Esophagus muscularis mucosa (tissue), 4 donors: ENCODE results near the gene COL26A1. TPM values are rescaled to one million over a fixed set of nuclear protein-coding genes. Genes with fewer than 3 reads are reported as not detected.

Experiments
- DNase-seq: peaks from one replicate; pipeline ENCODE4 v3.0.0-alpha.2; 2017; ENCODE audit errors: extremely low spot score
- H3K27ac ChIP-seq, 4 donors: fragments of 200-600 bp; sonication (generic); replicated peaks in 1 of 4; 1 replicate in 3 of 4; 2 replicates in 1 of 4; pipeline ENCODE4 v1.5.1; 2016 to 2019; ENCODE audit warnings: mild to moderate bottlenecking in 1 of 4
- H3K27me3 ChIP-seq, 4 donors: fragments of 200-600 bp; sonication (generic); one replicate each; pipeline versions ENCODE4 v1.5.1 to v1.6.0; 2016 to 2019
- H3K36me3 ChIP-seq, 4 donors: fragments of 200-600 bp; sonication (generic); one replicate each; pipeline ENCODE4 v1.5.1; 2016 to 2019
- H3K4me1 ChIP-seq, 4 donors: fragments of 200-600 bp; sonication (generic); one replicate each; pipeline ENCODE4 v1.5.1; 2016 to 2019
- H3K4me3 ChIP-seq, 4 donors: fragments of 200-600 bp; sonication (generic); 1 replicate in 2 of 4; 2 replicates in 2 of 4; pipeline ENCODE4 v1.5.1; 2016 to 2019; ENCODE audit warnings: mild to moderate bottlenecking in 4 of 4, moderate library complexity in 1 of 4
- H3K9me3 ChIP-seq, 4 donors: fragments of 200-600 bp; sonication (generic); 1 replicate in 3 of 4; 2 replicates in 1 of 4; pipeline ENCODE4 v1.5.1; 2016 to 2019
- CTCF ChIP-seq, 3 experiments: fragments of 200-600 bp in 2 of 3; fragments of 450-650 bp in 1 of 3; sonication (generic) in 2 of 3; IDR thresholded peaks; one replicate each; pipeline ENCODE4 v1.5.1; 2017 to 2019; ENCODE audit warnings: antibody characterized with exemption in 3 of 3, mild to moderate bottlenecking in 2 of 3, moderate library complexity in 1 of 3
- EP300 ChIP-seq: sonication (generic); formaldehyde crosslinking; IDR thresholded peaks from one replicate; pipeline ENCODE4 v1.6.1; 2017; ENCODE audit warnings: antibody characterized with exemption
- POLR2A ChIP-seq: fragments of 450-650 bp; IDR thresholded peaks from one replicate; pipeline ENCODE4 v1.6.1; 2017; ENCODE audit warnings: antibody characterized with exemption, moderate library complexity, mild to moderate bottlenecking, low read depth
- POLR2AphosphoS5 ChIP-seq, 2 donors: sonication (generic); formaldehyde crosslinking; IDR thresholded peaks; one replicate each; pipeline ENCODE4 v1.6.1; 2017; ENCODE audit warnings: antibody characterized with exemption in 2 of 2
- WGBS: methylation state at CpG from one replicate; pipeline ENCODE4 v1.1.5; 2018; 5-methylcytosine and 5-hydroxymethylcytosine counted together
- intact Hi-C: fragments of 100-400 bp; cut with DNase I; formaldehyde crosslinking; loops from one replicate; pipeline ENCODE4 v1.15.1; 2023
- total RNA-seq, 4 donors: library from RNA; depleted of rRNA; stranded (reverse); fragments of >200 nt; gene quantifications; one replicate each; pipeline versions ENCODE4 v1.1.0 to v1.2.1, GENCODE V29; 2016

The COL26A1 gene
- total RNA-seq, 4 donors from 2014 or later, result not detected

- intact Hi-C loops, result no loop called here
- Histone ChIP-seq H3K4me1 (no peaks in the 10 kb centered on the region), H3K36me3 (no peaks in the 10 kb centered on the region), H3K9me3 (no peaks in the 10 kb centered on the region), H3K27me3 (peaks cover 0 to 14% (median 0%) of the 10 kb centered on the region in 4 donors), H3K4me3 (no peak overlapping the region), H3K27ac (no peak overlapping the region)
- 84% methylated on average over 5 of the region's 5 CpGs for WGBS
- no peak for DNase-seq
- no peak for TF ChIP-seq POLR2AphosphoS5 (IDR thresholded peaks at IDR 0.05)
- no peak for TF ChIP-seq EP300
- TF ChIP-seq POLR2A, result no peak
- no peak for TF ChIP-seq CTCF (IDR thresholded peaks at IDR 0.05)
These were observed 34.5 kb upstream of the COL26A1 start for GRCh38 chr7:101328159-101328558.

GRCh38 chr7:101330011-101330484, 32.6 kb upstream of the COL26A1 start:
- Histone ChIP-seq H3K36me3 (no peaks in the 10 kb centered on the region), H3K27ac (no peak overlapping the region), H3K27me3 (peaks cover 0 to 23% (median 0%) of the 10 kb centered on the region in 4 donors), H3K4me1 (no peaks in the 10 kb centered on the region), H3K9me3 (no peaks in the 10 kb centered on the region), H3K4me3 (no peak overlapping the region)
- TF ChIP-seq POLR2A, result no peak
- TF ChIP-seq POLR2AphosphoS5 (IDR thresholded peaks at IDR 0.05), result no peak
- TF ChIP-seq CTCF (IDR thresholded peaks at IDR 0.05), result no peak
- no peak for TF ChIP-seq EP300
- no peak for DNase-seq
- WGBS, result 42% methylated on average over 15 of the region's 15 CpGs
- intact Hi-C loops, result no loop called here

- Histone ChIP-seq H3K4me3 (no peak overlapping the region), H3K36me3 (no peaks in the 10 kb centered on the region), H3K4me1 (no peaks in the 10 kb centered on the region), H3K27ac (no peak overlapping the region), H3K27me3 (peaks cover 0 to 24% (median 0%) of the 10 kb centered on the region in 4 donors), H3K9me3 (no peaks in the 10 kb centered on the region)
- no peak for DNase-seq
- TF ChIP-seq POLR2A (no peak), EP300 (no peak), POLR2AphosphoS5 (IDR thresholded peaks at IDR 0.05) (no peak), CTCF (IDR thresholded peaks at IDR 0.05) (no peak)
- WGBS, result 97% methylated on average over 8 of the region's 8 CpGs
- intact Hi-C loops, result no loop called here
These were observed 30.6 kb upstream of the COL26A1 start for GRCh38 chr7:101332026-101332425.

- no peak overlapping the region for H3K27ac ChIP-seq
- intact Hi-C loops, result no loop called here
- no peaks in the 10 kb centered on the region for H3K4me1 ChIP-seq
- DNase-seq, result no peak
- 74% methylated on average over 5 of the region's 5 CpGs for WGBS
- H3K9me3 ChIP-seq, result no peaks in the 10 kb centered on the region
- H3K4me3 ChIP-seq, result no peak overlapping the region
- H3K36me3 ChIP-seq, result no peaks in the 10 kb centered on the region
- peaks cover 0 to 21% (median 0%) of the 10 kb centered on the region in 4 donors for H3K27me3 ChIP-seq
- TF ChIP-seq EP300 (no peak), POLR2AphosphoS5 (IDR thresholded peaks at IDR 0.05) (no peak), POLR2A (no peak), CTCF (IDR thresholded peaks at IDR 0.05) (no peak)
These were observed 28.8 kb upstream of the COL26A1 start for GRCh38 chr7:101333912-101334311.

- Histone ChIP-seq H3K36me3 (no peaks in the 10 kb centered on the region), H3K4me1 (no peaks in the 10 kb centered on the region), H3K9me3 (no peaks in the 10 kb centered on the region), H3K4me3 (no peak overlapping the region), H3K27ac (no peak overlapping the region), H3K27me3 (peaks cover 0 to 3% (median 0%) of the 10 kb centered on the region in 4 donors)
- intact Hi-C loops, result no loop called here
- WGBS, result 90% methylated on average over 14 of the region's 14 CpGs
- DNase-seq, result no peak
- no peak for TF ChIP-seq POLR2A
- no peak for TF ChIP-seq EP300
- TF ChIP-seq POLR2AphosphoS5 (IDR thresholded peaks at IDR 0.05), result no peak
- no peak for TF ChIP-seq CTCF (IDR thresholded peaks at IDR 0.05)
These were observed 22.3 kb upstream of the COL26A1 start for GRCh38 chr7:101340379-101340778.
